K562 (cell line): ENCODE data around the gene PELI2.

Experiments
- HMG20A ChIP-seq: fragments of 450-650 bp; formaldehyde crosslinking; conservative IDR thresholded peaks from 2 replicates; pipeline ENCODE4 v1.4.0; 2020; ENCODE audit warnings: mild to moderate bottlenecking, mixed read lengths
- NRF1 ChIP-seq, 2 experiments: fragments of 450-650 bp; IDR thresholded peaks in 1 of 2; conservative IDR thresholded peaks in 1 of 2; 2 replicates each; pipeline ENCODE4 v1.6.1; 2014; ENCODE audit warnings: mild to moderate bottlenecking in 2 of 2
- TRIM28 ChIP-seq: fragments of 450-650 bp; IDR thresholded peaks from 2 replicates; pipeline ENCODE4 v1.6.1; 2017

DNA sequence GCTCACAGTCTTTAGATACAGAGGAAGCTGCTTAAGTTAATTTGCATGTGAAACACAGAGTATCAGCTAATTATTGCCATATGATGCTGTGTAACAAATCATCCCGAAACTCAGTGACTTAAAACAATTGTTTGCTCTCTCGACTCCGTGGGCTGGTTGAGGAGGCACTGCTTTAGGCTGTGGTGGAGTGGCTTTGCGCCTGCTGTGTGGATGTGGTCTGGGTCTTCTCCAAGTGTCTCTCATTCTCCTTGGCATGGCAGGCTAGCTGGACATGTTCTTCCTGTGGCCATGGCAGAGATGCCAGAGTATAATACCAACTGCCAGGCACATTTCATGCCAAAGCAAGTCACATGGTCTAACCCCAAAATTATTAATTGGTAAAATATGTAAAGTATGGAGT lies 40.9 kb downstream of the PELI2 start:
- TF ChIP-seq NRF1 (conservative IDR thresholded peaks at IDR 0.05 in 1 of 2, IDR thresholded peaks at IDR 0.05 in 1 of 2) (no peak), HMG20A (CRISPR knock-in tag) (no peak), TRIM28 (no peak)
